ENCODE measurements around the gene HRCT1.
"Not testable (repeated sequence)": the region's sequence is repeated elsewhere in the genome, so short reads cannot be mapped to it uniquely, and the experiment has no call there.

The HRCT1 gene

DNA sequence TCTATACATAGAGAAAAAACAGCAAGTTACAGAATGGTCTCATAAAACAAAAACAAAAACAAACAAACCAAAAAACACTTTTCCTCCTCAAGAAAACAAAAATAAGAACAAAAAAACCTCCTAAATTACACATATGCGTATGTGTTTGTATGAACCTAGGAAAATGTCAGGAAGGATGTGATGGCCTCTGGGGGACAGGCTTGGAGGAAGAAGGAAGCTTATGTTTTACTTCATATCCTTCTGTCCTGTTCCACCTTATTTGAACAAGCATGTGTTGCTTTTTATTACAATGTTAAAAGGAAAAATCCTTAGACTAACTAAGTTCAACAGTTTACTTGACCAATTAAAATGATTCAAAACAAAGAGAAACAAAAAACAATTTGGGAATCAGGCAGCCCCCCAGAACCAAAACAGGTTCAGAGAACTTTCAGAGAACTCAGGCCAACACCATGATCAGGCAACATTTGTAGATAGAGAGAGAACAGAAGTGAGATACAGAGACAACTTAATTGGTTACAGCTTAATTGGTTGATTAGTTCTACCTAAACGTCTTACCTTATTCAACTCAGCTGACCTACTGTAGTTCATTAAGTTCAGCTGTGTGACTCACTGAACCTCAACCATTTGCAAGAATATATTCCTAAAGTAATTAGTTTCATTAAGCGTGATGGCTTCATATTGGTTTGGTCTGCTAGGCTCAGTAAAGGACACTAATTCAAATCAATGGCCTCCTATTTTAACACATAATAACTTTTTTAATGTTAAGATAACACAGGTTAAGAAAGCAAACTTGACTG is 13.4 kb downstream of the HRCT1 start:
- no peak for DNase-seq

DNA sequence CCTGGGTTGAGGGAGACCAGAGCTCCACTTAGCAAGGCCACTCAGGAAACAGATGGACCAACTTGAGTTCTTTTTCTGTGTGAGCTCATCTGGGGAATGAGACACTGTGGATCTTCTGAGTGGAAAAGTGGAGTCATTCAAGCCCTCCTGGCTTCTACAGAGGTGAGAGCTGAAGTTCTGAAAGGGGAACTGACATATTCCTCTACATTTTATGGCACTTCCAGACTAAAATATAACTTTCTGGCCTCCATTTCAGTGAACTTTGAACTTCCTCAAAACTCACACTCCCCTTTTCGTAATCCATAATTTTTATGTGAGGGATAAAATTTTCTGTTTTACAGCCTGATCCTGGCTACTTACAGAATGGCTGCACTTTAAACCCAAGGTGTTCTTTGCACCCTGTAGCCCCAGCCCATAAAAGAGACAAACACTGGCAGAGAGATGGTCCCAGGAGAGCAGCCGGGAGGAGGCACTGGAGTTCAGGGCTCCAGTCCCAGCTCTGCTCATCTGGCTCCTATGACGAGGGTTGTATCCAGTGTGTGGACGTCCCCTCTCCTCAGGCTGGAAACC is 14.1 kb downstream of the HRCT1 start:
- DNase-seq, result no peak

DNA sequence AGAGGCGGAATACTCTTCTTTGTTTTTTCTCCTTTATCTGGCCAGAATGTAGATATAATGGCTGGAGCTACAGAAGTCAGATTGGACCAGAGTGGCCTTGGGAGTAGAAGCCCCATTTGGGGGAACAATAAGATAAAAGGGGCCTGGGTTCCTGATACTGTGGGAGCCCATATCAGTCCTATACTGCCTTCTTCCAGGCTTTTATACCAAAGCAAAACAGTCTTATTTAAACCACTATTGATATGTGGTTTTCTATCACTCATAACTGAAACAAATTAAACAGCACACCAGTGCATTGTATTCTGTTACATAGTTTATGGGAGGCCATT is 17.6 kb downstream of the HRCT1 start:
- DNase-seq, result no peak

GRCh38 chr9:35923927-35924763 is 18.1 kb downstream of the HRCT1 start:
- DNase-seq, result no peak

DNA sequence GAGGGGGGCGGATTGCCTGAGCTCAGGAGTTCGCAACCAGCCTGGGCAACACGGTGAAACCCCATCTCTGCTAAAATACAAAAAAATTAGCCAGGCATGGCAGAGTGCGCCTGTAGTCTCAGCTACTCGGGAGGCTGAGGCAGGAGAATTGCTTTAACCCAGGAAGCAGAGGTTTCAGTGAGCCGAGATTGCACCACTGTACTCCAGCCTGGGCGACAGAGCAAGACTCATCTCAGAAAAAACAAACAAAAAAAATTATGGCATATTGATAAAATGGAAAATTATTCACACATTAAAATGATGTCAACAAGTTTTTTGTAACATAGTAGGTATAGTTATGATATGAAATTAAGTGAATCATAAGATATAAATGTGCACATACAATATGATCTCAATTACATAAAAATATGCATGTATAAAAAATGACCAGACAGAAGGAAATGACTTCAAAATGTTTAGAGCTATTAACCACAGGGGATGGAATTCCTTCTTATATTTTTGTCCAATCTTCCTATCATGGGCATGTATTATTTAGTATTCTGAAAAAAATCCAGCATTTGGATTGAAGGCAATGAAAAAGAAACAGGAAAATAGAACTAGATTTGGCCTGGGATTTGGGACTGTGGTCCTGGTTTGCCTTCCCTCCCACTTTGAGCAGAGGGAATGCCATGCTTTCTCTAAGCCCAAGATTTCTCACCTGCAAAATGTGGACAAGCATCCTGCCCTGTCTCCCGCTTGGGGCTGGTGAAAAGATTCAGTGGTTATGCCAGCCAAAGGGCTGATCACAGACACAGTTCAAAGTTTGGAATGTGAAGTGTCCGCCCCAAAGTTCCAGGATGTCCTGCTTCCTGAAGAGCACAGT is 22.8 kb downstream of the HRCT1 start:
- DNase-seq, result no peak

GRCh38 chr9:35929453-35929718 is 23.4 kb downstream of the HRCT1 start:
- DNase-seq, result no peak

- DNase-seq, result no peak
Observed at GRCh38 chr9:35930521-35930920, 24.5 kb downstream of the HRCT1 start.

DNA sequence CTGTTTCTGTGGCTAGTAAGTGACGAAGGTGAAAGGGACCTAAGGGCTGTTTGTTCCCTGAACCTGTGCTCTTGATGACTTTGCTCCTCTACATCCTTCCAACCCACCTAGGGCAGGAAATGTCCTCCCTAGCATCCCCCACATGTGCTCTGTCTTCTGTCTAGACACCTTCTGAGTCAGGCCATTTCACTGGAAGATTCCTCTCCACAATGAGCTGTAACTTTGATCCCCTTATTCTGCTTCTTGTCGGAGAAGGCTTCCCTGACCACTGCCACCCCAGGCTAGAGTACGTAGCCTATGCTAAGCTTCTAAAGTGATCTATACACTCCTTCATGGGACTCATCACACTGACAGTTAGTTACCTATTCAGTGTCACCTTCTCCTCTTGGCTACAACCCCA is 25.0 kb downstream of the HRCT1 start:
- no peak for DNase-seq

DNA sequence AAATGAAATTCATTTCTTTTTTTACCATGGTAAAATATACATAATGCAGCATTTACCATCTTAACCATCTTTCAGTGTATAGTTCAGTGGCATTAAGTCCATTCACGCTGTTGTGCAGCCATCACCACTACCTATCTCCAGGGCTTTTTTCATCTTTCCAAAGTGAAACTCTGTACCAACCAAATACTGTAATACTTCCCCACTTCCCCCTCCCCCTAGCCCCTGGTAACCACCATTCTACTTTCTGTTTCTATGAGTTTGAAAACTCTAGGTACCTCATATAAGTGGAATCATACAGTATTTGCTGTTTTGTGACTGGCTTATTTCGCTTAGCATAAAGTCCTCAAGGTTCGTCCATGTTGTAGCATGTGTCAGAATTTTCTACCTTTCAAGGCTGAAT is 26.7 kb downstream of the HRCT1 start:
- no peak for DNase-seq

GRCh38 chr9:35933550-35934067 is 27.6 kb downstream of the HRCT1 start:
- DNase-seq, result no peak

- DNase-seq, result not testable (repeated sequence)
Observed at GRCh38 chr9:35934069-35934468, 28.1 kb downstream of the HRCT1 start.

DNA sequence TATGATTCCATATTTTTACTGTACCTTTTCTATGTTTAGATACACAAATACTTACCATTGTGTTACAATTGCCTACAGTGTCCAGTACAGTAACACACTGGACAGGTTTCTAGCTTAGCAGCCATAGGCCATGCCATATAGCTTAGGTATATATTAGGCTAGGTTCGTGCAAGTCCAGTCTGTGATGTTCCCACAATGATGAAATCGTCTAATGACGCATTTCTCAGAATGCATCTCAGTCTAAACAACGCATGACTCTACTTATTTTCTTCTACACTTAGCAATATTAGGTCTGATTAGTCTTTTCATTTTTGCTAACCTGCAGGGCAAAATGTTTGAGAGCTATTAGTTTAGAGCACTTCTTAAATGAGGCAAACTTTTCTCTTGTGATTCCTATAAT is 29.3 kb downstream of the HRCT1 start:
- DNase-seq, result no peak

DNA sequence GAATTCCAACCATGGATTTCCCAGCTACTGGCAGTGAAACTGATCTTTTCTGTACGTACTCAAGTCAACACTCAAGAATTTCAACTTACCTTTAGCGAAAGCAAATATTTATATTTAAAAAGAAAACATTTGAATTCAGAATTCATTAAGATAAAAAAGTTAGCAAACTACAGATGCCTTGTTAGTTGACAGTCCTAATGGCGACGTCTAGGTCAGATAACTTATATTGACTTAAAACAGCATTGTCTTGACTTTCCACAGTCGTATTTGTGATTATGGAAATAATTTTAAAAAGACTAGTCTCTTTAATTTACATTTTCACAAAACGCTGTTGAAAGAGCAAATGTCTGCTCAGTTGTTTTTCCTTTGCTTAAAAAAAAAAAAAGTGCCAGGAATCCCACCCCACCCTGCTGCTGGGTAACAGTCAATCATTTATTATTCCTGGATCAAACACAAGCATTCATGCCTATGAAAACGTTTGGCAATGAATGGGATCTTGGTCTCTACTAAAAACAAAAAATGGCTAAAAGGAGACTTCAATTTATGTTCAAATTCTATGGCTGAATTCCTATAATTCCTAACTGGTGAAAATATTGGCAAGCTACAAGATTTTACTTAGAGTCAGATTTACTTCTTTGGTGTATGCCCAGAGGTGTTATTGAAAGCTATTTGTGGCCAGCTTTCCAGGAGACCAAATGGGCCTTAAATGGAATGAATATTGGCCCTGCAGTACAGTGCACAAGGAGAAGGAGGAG is 29.9 kb downstream of the HRCT1 start:
- DNase-seq, result no peak

DNA sequence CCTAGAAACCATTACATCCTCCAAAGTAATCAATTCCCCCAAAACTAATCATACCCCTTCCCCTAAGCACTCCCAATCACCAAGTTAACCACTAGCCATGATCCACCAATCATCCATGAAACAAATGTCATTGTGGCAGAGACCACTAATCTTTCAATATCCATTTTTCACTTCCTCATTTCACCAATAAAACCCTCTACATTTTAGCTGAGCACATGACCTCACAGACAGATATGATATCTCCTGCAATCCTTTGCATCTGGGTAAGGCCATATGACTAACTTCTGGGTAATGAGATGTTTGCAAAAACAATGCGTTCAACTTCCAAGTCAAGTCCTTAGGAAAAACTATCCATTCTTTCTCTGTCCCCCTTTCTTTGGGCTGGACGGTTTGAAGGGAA is 31.2 kb downstream of the HRCT1 start:
- no peak for DNase-seq

DNA sequence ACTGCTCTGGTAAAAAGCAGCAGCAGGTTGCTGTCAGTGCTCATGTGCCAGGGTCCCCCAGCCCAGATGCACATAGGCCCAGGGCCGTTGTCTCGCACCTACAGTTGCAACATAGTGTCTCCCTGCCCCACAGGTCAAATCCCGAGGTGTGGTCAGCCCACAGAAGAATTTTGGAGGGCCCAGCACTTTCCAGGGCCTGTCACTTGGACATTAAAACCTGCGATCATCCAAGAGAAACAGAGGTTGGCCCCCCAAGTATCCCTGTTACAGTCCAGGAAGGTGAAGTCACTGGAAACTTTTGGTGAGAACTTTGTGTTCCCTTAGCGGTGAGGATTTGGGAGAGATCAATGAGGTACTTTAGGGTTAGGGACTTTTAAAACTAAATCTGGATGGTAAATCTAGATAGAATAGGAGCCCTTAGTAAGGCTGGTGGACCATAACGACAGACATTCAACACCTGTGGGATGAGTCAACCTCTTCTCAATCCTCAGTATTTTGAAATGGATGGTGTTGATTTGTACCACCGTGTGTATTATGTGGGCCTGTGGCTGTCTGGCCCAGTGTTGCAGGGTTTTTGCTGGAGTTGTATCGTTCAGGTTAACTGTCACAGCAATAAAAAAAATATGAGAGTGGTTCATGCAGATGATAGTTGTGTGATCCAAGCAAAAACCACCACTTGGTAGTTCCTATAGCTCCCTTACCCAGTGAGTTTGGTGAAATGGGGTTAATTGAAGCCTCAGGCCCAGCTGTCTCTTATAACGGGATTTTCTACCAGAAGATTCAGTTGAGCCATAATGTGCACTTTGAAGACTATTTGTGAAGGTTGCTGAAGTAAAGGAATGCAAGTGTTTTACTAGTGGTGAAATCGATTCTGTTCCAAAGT is 32.7 kb downstream of the HRCT1 start:
- no peak for DNase-seq

- DNase-seq, result no peak
Observed at GRCh38 chr9:35939679-35940250, 33.8 kb downstream of the HRCT1 start.

DNA sequence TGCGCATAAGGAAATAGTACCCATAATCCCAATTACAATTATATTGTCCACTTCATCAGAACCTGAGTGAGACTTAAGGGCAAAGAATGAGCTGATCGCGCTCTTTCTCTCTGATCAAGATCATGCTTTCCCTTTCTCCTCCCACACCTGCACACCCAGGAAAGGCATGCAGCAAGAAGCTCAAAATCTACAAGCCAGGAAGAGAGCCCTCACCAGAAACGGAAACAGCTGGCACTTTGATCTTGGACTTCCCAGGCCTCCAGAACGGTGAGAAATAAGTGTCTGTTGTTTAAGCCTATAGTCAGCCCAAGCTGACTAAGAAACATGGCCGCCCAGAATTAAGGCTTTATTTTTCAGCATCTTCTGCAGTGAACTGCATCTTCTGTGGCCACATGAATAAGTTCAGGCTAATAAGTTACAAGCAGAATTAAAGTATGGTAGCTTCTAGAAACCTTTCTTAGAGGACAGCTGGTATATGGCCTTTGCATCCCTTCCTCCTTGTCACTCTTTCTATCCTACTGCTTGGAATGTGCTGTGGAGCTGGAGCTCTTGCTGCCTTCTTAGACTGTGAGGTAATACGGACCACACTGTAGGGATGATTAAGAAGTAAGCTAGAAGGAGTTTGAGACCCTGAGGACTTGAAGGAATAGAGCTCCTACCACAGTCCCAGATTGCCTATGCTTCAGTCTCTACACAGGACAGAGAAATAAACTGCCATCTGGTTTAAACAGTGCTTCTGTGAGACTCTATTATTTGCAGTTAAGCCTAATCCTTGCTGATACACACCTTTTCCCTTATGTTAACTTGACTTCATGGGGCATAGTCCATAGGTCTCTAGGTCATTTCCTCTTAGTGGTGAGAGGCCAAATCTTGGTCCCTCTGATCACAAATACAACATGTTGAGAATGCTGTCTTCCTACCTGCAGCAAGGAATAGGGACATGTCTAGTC is 34.7 kb downstream of the HRCT1 start:
- no peak for DNase-seq

GRCh38 chr9:35942286-35942685 is 36.3 kb downstream of the HRCT1 start:
- DNase-seq, result no peak

- no peak for DNase-seq
Observed at GRCh38 chr9:35944173-35944572, 38.2 kb downstream of the HRCT1 start.

- DNase-seq, result no peak
Observed at GRCh38 chr9:35944841-35945240, 38.8 kb downstream of the HRCT1 start.

Data from NCI-H187 (cell line).